Measurements from ENCODE around the gene KIAA1217. TPM values are rescaled to one million over a fixed set of nuclear protein-coding genes. Genes with fewer than 3 reads are reported as not detected.

Gene KIAA1217
- polyA plus RNA-seq, 1 of the 3 experiments (the other 2 are of a cell fraction) = 7.2 TPM

- no peak for TF ChIP-seq RAD21 (IDR thresholded peaks at IDR 0.05; ENCODE audit: low read length)
- peak; percentile 36; the same call in 1 of the 2 replicates for TF ChIP-seq GATA2 (CRISPR knock-in tag; IDR thresholded peaks at IDR 0.05)
- Histone ChIP-seq H3K36me3 (replicated peaks in 1 of 2; ENCODE audit: control insufficient read depth in 1 of 2, insufficient read depth in 2 of 2, low read length in 1 of 2) (no peaks in the 10 kb centered on the region), H3K4me1 (ENCODE audit: control insufficient read depth in 1 of 2, insufficient read depth in 2 of 2, low read depth in 1 of 2, low read length in 1 of 2) (peaks cover 0 to 13% of the 10 kb centered on the region in 2 experiments; a peak in 2 of 4 replicates), H3K4me2 (no peak overlapping the region), H3K79me2 (ENCODE audit: insufficient read depth) (no peaks in the 10 kb centered on the region), H3K4me3 (ENCODE audit: low read depth in 2 of 2, low read length in 1 of 2) (no peak overlapping the region), H3K27me3 (ENCODE audit: insufficient read depth) (no peaks in the 10 kb centered on the region), H3K9ac (no peak overlapping the region), H2AFZ (ENCODE audit: low read depth) (peak overlapping the region; percentile 24; the same call in 1 of the 2 replicates), H3K27ac (ENCODE audit: low read depth in 2 of 2, low read length in 1 of 2) (peak overlapping the region in 1 of 2 experiments; percentile 34; a peak in 1 of 4 replicates), H4K20me1 (ENCODE audit: insufficient read depth) (no peaks in the 10 kb centered on the region), H3K9me2 (no peaks in the 10 kb centered on the region), H3K9me3 (no peaks in the 10 kb centered on the region), H3F3A (replicated peaks; ENCODE audit: insufficient read depth) (no peaks in the 10 kb centered on the region)
- ChIA-PET CTCF (interaction anchor here (1.0 kb wide), 1 partner anchor 9 kb away, joined by 3 read pairs; no protein-coding TSS in a partner anchor), POLR2A (no interaction called here)
- 67% methylated on average over 8 of the region's 8 CpGs for WGBS (ENCODE audit: low lambda C conversion rate)
- peak; percentile 35 for DNase-seq
Observed at GRCh38 chr10:24240041-24240751, 31.3 kb downstream of the KIAA1217 start.

GRCh38 chr10:24241536-24242040 is 32.6 kb downstream of the KIAA1217 start:
- WGBS (ENCODE audit: low lambda C conversion rate) = 53% methylated on average over 5 of the region's 5 CpGs
- no peak for DNase-seq
- H2AFZ ChIP-seq (ENCODE audit: low read depth) = 0 out of 2 replicates have a peak overlapping the region, but pooled peaks have one; percentile 30

GRCh38 chr10:24242562-24242961 is 33.6 kb downstream of the KIAA1217 start:
- H3K9me2 ChIP-seq = no peaks in the 10 kb centered on the region
- H3K27ac ChIP-seq (ENCODE audit: low read depth in 2 of 2, low read length in 1 of 2) = no peak overlapping the region
- POLR2A ChIA-PET = no interaction called here
- H3K4me3 ChIP-seq (ENCODE audit: low read depth in 2 of 2, low read length in 1 of 2) = no peak overlapping the region
- no peaks in the 10 kb centered on the region for H3K27me3 ChIP-seq (ENCODE audit: insufficient read depth)
- H2AFZ ChIP-seq (ENCODE audit: low read depth) = no peak overlapping the region
- DNase-seq = no peak
- 75% methylated on average over 4 of the region's 4 CpGs for WGBS (ENCODE audit: low lambda C conversion rate)
- no peaks in the 10 kb centered on the region for H3K79me2 ChIP-seq (ENCODE audit: insufficient read depth)
- CTCF ChIA-PET = interaction anchor here (1.0 to 1.1 kb wide), 2 partner anchors 15 to 1084 kb away, joined by 3 read pairs; no protein-coding TSS in a partner anchor
- H3K9me3 ChIP-seq = no peaks in the 10 kb centered on the region
- TF ChIP-seq EP300 (IDR thresholded peaks at IDR 0.05; ENCODE audit: borderline replicate concordance in 1 of 2, low read depth in 1 of 2, low read length in 1 of 2) = no peak
- no peak for TF ChIP-seq POLR2AphosphoS5 (IDR thresholded peaks at IDR 0.05; ENCODE audit: low read depth, low read length)
- TF ChIP-seq RXRA (IDR thresholded peaks at IDR 0.05; ENCODE audit: borderline replicate concordance, low read depth) = no peak
- TF ChIP-seq, protein P1, sequence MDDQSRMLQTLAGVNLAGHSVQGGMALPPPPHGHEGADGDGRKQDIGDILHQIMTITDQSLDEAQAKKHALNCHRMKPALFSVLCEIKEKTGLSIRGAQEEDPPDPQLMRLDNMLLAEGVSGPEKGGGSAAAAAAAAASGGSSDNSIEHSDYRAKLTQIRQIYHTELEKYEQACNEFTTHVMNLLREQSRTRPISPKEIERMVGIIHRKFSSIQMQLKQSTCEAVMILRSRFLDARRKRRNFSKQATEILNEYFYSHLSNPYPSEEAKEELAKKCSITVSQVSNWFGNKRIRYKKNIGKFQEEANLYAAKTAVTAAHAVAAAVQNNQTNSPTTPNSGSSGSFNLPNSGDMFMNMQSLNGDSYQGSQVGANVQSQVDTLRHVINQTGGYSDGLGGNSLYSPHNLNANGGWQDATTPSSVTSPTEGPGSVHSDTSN (IDR thresholded peaks at IDR 0.05) = no peak
- TF ChIP-seq TCF12 (IDR thresholded peaks at IDR 0.05) = no peak
- TF ChIP-seq NFIC (IDR thresholded peaks at IDR 0.05; ENCODE audit: borderline replicate concordance) = no peak
- TF ChIP-seq, protein P2, sequence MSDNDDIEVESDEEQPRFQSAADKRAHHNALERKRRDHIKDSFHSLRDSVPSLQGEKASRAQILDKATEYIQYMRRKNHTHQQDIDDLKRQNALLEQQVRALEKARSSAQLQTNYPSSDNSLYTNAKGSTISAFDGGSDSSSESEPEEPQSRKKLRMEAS (IDR thresholded peaks at IDR 0.05; ENCODE audit: low read depth) = no peak
- no peak overlapping the region for H3K9ac ChIP-seq
- no peaks in the 10 kb centered on the region for H3F3A ChIP-seq (replicated peaks; ENCODE audit: insufficient read depth)
- H4K20me1 ChIP-seq (ENCODE audit: insufficient read depth) = no peaks in the 10 kb centered on the region
- peaks cover 0 to 10% of the 10 kb centered on the region in 2 experiments; a peak in 2 of 4 replicates for H3K4me1 ChIP-seq (ENCODE audit: control insufficient read depth in 1 of 2, insufficient read depth in 2 of 2, low read depth in 1 of 2, low read length in 1 of 2)
- H3K36me3 ChIP-seq (replicated peaks in 1 of 2; ENCODE audit: control insufficient read depth in 1 of 2, insufficient read depth in 2 of 2, low read length in 1 of 2) = no peaks in the 10 kb centered on the region
- no peak overlapping the region for H3K4me2 ChIP-seq

More at GRCh38 chr10:24241536-24242040, 32.6 kb downstream of the KIAA1217 start:
- Histone ChIP-seq H3K27ac (ENCODE audit: low read depth in 2 of 2, low read length in 1 of 2) (peak overlapping the region in 1 of 2 experiments; percentile 62; a peak in 1 of 4 replicates), H3K4me1 (ENCODE audit: control insufficient read depth in 1 of 2, insufficient read depth in 2 of 2, low read depth in 1 of 2, low read length in 1 of 2) (peaks cover 0 to 10% of the 10 kb centered on the region in 2 experiments; a peak in 2 of 4 replicates), H3K36me3 (replicated peaks in 1 of 2; ENCODE audit: control insufficient read depth in 1 of 2, insufficient read depth in 2 of 2, low read length in 1 of 2) (no peaks in the 10 kb centered on the region), H3K9ac (no peak overlapping the region), H3K4me2 (no peak overlapping the region), H3K9me3 (no peaks in the 10 kb centered on the region), H4K20me1 (ENCODE audit: insufficient read depth) (no peaks in the 10 kb centered on the region), H3K9me2 (no peaks in the 10 kb centered on the region), H3F3A (replicated peaks; ENCODE audit: insufficient read depth) (no peaks in the 10 kb centered on the region), H3K27me3 (ENCODE audit: insufficient read depth) (no peaks in the 10 kb centered on the region), H3K79me2 (ENCODE audit: insufficient read depth) (no peaks in the 10 kb centered on the region), H3K4me3 (ENCODE audit: low read depth in 2 of 2, low read length in 1 of 2) (no peak overlapping the region)
- ChIA-PET CTCF (interaction anchor here (1.1 kb wide), 1 partner anchor 1083 kb away, joined by 3 read pairs; no protein-coding TSS in a partner anchor), POLR2A (no interaction called here)
- TF ChIP-seq MEF2A (IDR thresholded peaks at IDR 0.05; ENCODE audit: borderline replicate concordance, low read depth) = peak; percentile 38; the same call in 1 of the 2 replicates
- TF ChIP-seq SMC3 (IDR thresholded peaks at IDR 0.05; ENCODE audit: low read depth, low read length) = no peak
- no peak for TF ChIP-seq NFIC (IDR thresholded peaks at IDR 0.05; ENCODE audit: borderline replicate concordance)
- TF ChIP-seq USF1 (IDR thresholded peaks at IDR 0.05; ENCODE audit: borderline replicate concordance, low read depth) = no peak
